AG09309 (cell line): ENCODE data around the gene MPPED2.

ENCODE experiments used
- DNase-seq: peaks from one replicate; pipeline ENCODE4 v3.0.0-alpha.2; 2010; ENCODE audit warnings: low read depth
- H3K4me3 ChIP-seq: 2 replicates; pipeline ENCODE4 v1.5.1; 2011; ENCODE audit warnings: mild to moderate bottlenecking, low read depth, low read length, moderate library complexity; ENCODE audit not compliant: control insufficient read depth
- TF ChIP-seq, protein P1 (sequence below): IDR thresholded peaks from 2 replicates; pipeline ENCODE4 v1.5.1; 2011; ENCODE audit warnings: mild to moderate bottlenecking, low read depth, low read length, inconsistent platforms; ENCODE audit not compliant: insufficient read depth, control insufficient read depth; ENCODE audit errors: missing control alignments

The MPPED2 gene

DNA sequence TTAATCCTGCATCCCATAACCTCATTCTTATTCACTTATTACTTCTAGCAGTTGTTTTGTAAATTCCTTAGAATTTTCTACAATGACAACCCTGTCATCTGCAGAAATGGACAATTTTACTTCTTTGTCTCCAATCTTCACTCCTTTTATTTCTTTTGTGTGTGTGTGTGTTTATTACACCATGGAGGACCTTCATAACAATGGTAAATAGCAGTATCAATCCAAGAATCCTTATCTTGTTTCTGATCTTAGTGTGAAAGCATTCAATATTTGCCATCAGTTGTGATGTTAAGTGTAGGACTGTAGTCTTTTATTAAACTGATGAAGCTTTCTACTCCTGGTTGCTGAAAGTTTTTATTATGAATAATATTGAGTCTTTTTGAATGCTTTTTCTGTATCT, 109.1 kb downstream of the MPPED2 start:
- no peak overlapping the region for H3K4me3 ChIP-seq
- TF ChIP-seq, protein P1, sequence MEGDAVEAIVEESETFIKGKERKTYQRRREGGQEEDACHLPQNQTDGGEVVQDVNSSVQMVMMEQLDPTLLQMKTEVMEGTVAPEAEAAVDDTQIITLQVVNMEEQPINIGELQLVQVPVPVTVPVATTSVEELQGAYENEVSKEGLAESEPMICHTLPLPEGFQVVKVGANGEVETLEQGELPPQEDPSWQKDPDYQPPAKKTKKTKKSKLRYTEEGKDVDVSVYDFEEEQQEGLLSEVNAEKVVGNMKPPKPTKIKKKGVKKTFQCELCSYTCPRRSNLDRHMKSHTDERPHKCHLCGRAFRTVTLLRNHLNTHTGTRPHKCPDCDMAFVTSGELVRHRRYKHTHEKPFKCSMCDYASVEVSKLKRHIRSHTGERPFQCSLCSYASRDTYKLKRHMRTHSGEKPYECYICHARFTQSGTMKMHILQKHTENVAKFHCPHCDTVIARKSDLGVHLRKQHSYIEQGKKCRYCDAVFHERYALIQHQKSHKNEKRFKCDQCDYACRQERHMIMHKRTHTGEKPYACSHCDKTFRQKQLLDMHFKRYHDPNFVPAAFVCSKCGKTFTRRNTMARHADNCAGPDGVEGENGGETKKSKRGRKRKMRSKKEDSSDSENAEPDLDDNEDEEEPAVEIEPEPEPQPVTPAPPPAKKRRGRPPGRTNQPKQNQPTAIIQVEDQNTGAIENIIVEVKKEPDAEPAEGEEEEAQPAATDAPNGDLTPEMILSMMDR: no peak
- no peak for DNase-seq

DNA sequence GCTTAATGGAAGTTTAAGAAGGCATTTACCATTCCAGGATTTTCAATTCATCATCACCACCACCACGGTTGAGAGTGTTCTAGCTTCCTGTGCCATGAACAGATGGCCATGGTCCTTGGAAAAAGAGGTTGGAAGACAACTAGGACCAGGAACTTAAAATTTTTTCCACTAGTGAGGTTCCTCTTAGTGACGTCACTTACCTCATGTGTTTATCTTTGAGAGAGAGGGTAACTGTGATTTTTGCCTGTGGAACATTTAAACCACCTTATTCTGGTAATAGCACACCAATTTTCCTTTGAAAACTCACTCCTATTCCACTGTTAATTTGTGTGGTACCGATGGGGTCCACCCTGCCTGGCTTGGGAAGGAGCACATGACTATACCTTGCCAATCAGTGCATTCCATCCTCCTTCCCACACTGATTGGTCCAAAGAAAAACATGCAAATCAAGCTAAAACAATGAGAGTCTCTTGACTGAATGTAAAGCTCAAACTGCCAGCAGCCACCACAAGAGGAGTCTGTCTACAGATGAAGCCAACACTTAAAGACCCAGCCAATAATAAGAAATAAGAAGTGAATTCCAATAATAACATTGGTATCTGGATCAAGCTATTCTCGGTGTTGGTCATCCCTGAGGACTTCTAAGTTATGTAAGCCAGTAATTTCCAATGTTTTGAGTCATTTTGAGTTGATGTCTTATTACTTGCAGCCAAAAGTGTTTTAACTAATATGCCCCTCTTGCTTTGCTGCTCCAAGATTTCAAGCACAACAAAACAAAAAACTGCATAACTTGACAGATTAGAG, 111.8 kb downstream of the MPPED2 start:
- TF ChIP-seq, protein P1: no peak
- DNase-seq: no peak
- no peak overlapping the region for H3K4me3 ChIP-seq

DNA sequence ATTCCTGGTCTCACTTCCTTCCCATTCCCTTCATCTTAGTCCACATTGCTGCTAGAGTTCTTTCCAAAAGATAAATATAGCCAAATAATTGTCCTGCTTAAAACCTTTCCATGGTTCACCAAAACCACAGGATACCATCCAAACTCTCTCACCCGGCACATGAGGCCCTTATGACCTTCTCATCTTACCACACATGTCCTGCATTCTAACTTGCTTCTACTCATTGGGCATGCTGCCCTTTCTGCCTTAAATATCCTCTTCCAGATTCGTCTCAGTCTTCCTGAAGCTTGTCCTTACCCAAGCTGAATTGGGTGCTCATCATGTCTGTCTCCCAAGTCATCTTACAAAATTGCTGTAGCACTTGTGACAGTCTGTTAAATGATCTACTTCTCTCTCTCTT, 114.9 kb downstream of the MPPED2 start:
- DNase-seq: no peak
- H3K4me3 ChIP-seq: no peak overlapping the region

DNA sequence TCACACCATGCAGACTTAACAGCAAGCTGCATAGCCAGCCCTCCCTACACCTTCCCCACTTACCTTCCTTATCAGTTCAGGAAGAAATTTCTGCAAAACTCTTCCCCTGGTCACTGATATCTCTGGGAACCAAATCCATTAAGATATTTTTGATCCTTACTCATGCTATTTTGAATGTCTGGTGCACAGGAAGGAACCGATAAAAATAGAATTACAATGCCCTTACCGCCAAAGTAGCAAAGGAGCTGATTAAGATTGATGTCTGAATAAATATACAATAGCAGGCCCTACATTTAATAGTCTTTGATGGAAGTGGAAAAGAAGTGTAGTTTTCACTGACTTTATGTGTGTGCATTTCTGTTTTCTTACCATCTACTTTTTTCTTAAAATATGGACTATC, 117.3 kb downstream of the MPPED2 start:
- no peak overlapping the region for H3K4me3 ChIP-seq
- TF ChIP-seq, protein P1: no peak
- no peak for DNase-seq

More for the DNA sequence above, 114.9 kb downstream of the MPPED2 start:
- TF ChIP-seq, protein P1: no peak

DNA sequence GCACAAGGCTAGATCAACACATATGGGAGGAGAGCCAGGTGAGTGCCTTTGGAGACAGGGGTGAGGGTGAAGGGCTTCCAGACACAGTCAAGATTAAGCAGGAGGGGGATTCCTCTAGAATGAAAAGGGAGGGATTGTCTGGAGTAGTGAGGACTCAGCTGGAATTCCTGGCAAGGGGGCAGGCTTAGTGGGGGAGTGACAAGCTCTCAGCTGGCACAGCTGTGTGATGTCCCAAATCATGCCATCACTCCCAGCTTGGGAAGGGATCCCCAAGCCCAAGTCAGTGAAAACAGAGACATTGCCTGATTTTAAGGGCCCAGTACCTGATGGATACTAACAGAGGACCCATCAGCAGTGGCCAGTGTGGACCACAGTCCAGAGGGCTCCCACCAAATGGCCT, 119.0 kb downstream of the MPPED2 start:
- TF ChIP-seq, protein P1: no peak
- DNase-seq: no peak
- H3K4me3 ChIP-seq: no peak overlapping the region

DNA sequence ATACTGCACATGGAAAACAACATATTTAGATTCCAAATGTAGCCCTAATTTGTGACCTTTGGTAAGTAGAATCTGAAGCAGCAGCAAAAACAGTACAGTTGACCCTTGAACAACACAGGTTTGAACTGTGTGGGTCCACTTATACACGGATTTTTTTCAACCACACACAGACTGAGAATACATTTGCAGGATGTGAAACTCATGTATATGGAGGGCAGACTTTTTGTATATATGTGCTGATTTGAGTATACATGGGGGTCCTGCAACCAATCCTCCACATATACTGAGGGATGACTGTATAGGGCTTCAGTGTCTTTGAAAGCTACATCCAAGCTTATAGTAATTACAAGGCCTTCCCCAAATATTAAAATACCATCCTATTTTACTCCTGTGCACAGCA, 120.5 kb downstream of the MPPED2 start:
- TF ChIP-seq, protein P1: no peak
- H3K4me3 ChIP-seq: no peak overlapping the region
- no peak for DNase-seq
